Peyer's patch (tissue), 4 donors: ENCODE measurements around the gene CNOT6L.

Experiments
- CTCF ChIP-seq, 6 experiments: fragments of 450-650 bp in 4 of 6; fragments of 200-600 bp in 2 of 6; sonication (generic) in 1 of 6; IDR thresholded peaks; one replicate each; pipeline ENCODE4 v1.5.1; 2017 to 2019; ENCODE audit warnings: antibody characterized with exemption in 6 of 6, mild to moderate bottlenecking in 3 of 6, moderate library complexity in 1 of 6
- POLR2A ChIP-seq, 2 donors: fragments of 450-650 bp; IDR thresholded peaks; one replicate each; pipeline ENCODE4 v1.5.1; 2017; ENCODE audit warnings: antibody characterized with exemption in 2 of 2, mild to moderate bottlenecking in 2 of 2, moderate library complexity in 2 of 2

- no peak for TF ChIP-seq CTCF (IDR thresholded peaks at IDR 0.05)
- no peak for TF ChIP-seq POLR2A (IDR thresholded peaks at IDR 0.05)
Measured at GRCh38 chr4:77710059-77710458, 109.1 kb downstream of the CNOT6L start.
